Measurements from ENCODE around the gene LCN9. TPM values are rescaled to one million over a fixed set of nuclear protein-coding genes. Genes with fewer than 3 reads are reported as not detected.
A peak's percentile ranks its signal among the peaks of the same experiment; 100 is the strongest.

The LCN9 gene
- total RNA-seq, 2 donors from 2014 or later = not detected

GRCh38 chr9:135701959-135702721, 39.0 kb downstream of the LCN9 start, which contains the start of gene KCNT1:
Gene KCNT1 (plus strand): TSS chr9:135702185. CDS start chr9:135702259, 74 bp downstream.
- DNase-seq (ENCODE audit: low spot score) (no peak), ATAC-seq (peak; percentile 57 to 65)
- Mint-ChIP-seq H3K9me3 (no peaks in the 10 kb centered on the region), H3K36me3 (no peaks in the 10 kb centered on the region), H3K4me3 (no peak within 1 kb of the TSS), H3K4me1 (ENCODE audit: low read depth in 2 of 2) (no peaks in the 10 kb centered on the region), H3K27me3 (no peaks in the 10 kb centered on the region), H3K27ac (no peak within 1 kb of the TSS)

GRCh38 chr9:135703726-135704125, 40.6 kb downstream of the LCN9 start:
- H3K4me3 Mint-ChIP-seq = no peak overlapping the region
- no peaks in the 10 kb centered on the region for H3K36me3 Mint-ChIP-seq
- ATAC-seq (no peak), DNase-seq (ENCODE audit: low spot score) (no peak)
- H3K27me3 Mint-ChIP-seq = no peaks in the 10 kb centered on the region
- no peaks in the 10 kb centered on the region for H3K4me1 Mint-ChIP-seq (ENCODE audit: low read depth in 2 of 2)
- no peaks in the 10 kb centered on the region for H3K9me3 Mint-ChIP-seq
- no peak overlapping the region for H3K27ac Mint-ChIP-seq

DNA sequence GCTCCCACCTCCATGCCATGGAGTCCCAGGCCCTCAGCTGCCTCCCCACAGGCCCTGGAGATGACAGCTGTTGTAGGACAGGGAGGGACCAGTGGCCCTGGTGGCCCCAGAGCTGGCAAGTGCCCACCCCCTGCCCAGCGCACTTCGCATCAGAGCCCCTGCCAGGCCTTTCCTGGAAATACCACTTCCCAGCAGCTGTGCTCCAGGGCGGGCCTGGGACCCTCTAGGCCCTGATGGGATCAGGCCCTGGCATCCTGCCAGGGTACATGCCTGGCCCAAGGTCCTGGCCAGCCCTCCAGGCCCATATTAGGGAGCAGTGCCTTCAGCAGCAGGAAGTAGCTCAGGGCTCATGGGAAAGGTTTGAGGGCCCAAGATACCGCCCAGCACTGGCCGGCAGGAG, 41.4 kb downstream of the LCN9 start:
- Mint-ChIP-seq H3K4me3 (no peak overlapping the region), H3K9me3 (no peaks in the 10 kb centered on the region), H3K27me3 (no peaks in the 10 kb centered on the region), H3K27ac (no peak overlapping the region), H3K36me3 (no peaks in the 10 kb centered on the region), H3K4me1 (ENCODE audit: low read depth in 2 of 2) (no peaks in the 10 kb centered on the region)
- ATAC-seq (no peak), DNase-seq (ENCODE audit: low spot score) (no peak)

- ATAC-seq = no peak
- no peak for DNase-seq (ENCODE audit: low spot score)
Observed at GRCh38 chr9:135705376-135705775, 42.3 kb downstream of the LCN9 start.

GRCh38 chr9:135706288-135706687, 43.2 kb downstream of the LCN9 start:
- DNase-seq (ENCODE audit: low spot score) = no peak

More at GRCh38 chr9:135705376-135705775, 42.3 kb downstream of the LCN9 start:
- Mint-ChIP-seq H3K9me3 (no peaks in the 10 kb centered on the region), H3K4me1 (ENCODE audit: low read depth in 2 of 2) (no peaks in the 10 kb centered on the region), H3K27me3 (peaks cover 0 to 3% of the 10 kb centered on the region in 2 donors), H3K27ac (no peak overlapping the region), H3K36me3 (no peaks in the 10 kb centered on the region), H3K4me3 (no peak overlapping the region)

GRCh38 chr9:135707252-135708138, 44.4 kb downstream of the LCN9 start:
- Mint-ChIP-seq H3K36me3 (no peaks in the 10 kb centered on the region), H3K4me1 (ENCODE audit: low read depth in 2 of 2) (no peaks in the 10 kb centered on the region), H3K4me3 (no peak overlapping the region), H3K27me3 (peaks cover 0 to 9% of the 10 kb centered on the region in 2 donors), H3K27ac (no peak overlapping the region), H3K9me3 (no peaks in the 10 kb centered on the region)
- DNase-seq (ENCODE audit: low spot score) (no peak), ATAC-seq (no peak)

More at GRCh38 chr9:135706288-135706687, 43.2 kb downstream of the LCN9 start:
- Mint-ChIP-seq H3K27ac (no peak overlapping the region), H3K27me3 (peaks cover 0 to 6% of the 10 kb centered on the region in 2 donors), H3K4me3 (no peak overlapping the region), H3K36me3 (no peaks in the 10 kb centered on the region), H3K9me3 (no peaks in the 10 kb centered on the region), H3K4me1 (ENCODE audit: low read depth in 2 of 2) (no peaks in the 10 kb centered on the region)
- no peak for ATAC-seq

DNA sequence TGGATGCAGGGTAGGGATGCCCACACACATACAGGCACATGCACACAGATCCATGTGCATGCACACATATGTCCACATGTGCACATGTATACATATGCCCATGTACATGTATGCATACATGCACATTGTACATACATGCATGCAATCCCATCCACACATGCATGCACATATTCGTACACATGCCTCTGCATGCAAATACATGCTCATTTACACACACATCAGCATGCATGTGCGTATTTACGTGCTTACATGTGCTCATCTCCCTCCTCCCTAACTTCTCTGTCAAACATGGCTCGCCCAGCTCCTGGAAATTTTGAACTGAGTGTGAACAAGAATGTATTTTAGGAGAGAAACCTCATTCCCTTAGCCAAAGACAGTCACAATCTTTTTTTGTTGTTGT, 45.1 kb downstream of the LCN9 start:
- no peak overlapping the region for H3K4me3 Mint-ChIP-seq
- no peaks in the 10 kb centered on the region for H3K36me3 Mint-ChIP-seq
- DNase-seq (ENCODE audit: low spot score) = no peak
- peaks cover 0 to 9% of the 10 kb centered on the region in 2 donors for H3K27me3 Mint-ChIP-seq
- H3K9me3 Mint-ChIP-seq = no peaks in the 10 kb centered on the region
- no peak overlapping the region for H3K27ac Mint-ChIP-seq
- no peaks in the 10 kb centered on the region for H3K4me1 Mint-ChIP-seq (ENCODE audit: low read depth in 2 of 2)
- no peak for ATAC-seq

DNA sequence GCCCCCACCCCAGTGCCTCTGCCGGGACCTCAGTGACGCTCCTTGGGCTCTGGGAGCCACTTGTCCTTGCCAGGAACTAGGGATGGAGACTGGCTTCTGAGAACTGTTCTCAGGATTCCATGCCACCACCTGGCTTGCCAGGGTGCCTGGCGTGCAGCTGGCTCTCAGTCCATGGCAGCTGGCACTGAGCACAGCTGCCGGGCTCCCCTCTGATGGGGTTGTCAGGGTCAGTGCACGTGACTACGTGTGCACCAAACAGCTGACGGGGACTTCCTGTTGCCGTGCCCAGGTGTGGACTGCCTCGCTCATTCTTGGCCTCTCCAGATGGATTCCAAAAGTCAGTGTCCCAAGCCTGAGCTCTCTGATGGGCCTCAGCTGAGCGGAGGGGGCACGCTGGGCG, 48.3 kb downstream of the LCN9 start:
- H3K27ac Mint-ChIP-seq = no peak overlapping the region
- no peaks in the 10 kb centered on the region for H3K4me1 Mint-ChIP-seq (ENCODE audit: low read depth in 2 of 2)
- DNase-seq (ENCODE audit: low spot score) (no peak), ATAC-seq (no peak)
- H3K4me3 Mint-ChIP-seq = no peak overlapping the region
- no peaks in the 10 kb centered on the region for H3K36me3 Mint-ChIP-seq
- no peaks in the 10 kb centered on the region for H3K9me3 Mint-ChIP-seq
- peaks cover 9 to 14% of the 10 kb centered on the region in 2 donors for H3K27me3 Mint-ChIP-seq

- DNase-seq (ENCODE audit: low spot score) (no peak), ATAC-seq (no peak)
- H3K36me3 Mint-ChIP-seq = no peaks in the 10 kb centered on the region
- H3K27me3 Mint-ChIP-seq = peaks cover 14 to 17% of the 10 kb centered on the region in 2 donors
- no peaks in the 10 kb centered on the region for H3K4me1 Mint-ChIP-seq (ENCODE audit: low read depth in 2 of 2)
- no peak overlapping the region for H3K27ac Mint-ChIP-seq
- no peaks in the 10 kb centered on the region for H3K9me3 Mint-ChIP-seq
- H3K4me3 Mint-ChIP-seq = no peak overlapping the region
Observed at GRCh38 chr9:135711881-135712280, 48.8 kb downstream of the LCN9 start.

- Mint-ChIP-seq H3K4me1 (ENCODE audit: low read depth in 2 of 2) (no peaks in the 10 kb centered on the region), H3K27me3 (peaks cover 17 to 19% of the 10 kb centered on the region in 2 donors), H3K4me3 (no peak overlapping the region), H3K9me3 (no peaks in the 10 kb centered on the region), H3K36me3 (no peaks in the 10 kb centered on the region), H3K27ac (no peak overlapping the region)
- no peak for DNase-seq (ENCODE audit: low spot score)
- no peak for ATAC-seq
Observed at GRCh38 chr9:135712613-135713295, 49.6 kb downstream of the LCN9 start.

DNA sequence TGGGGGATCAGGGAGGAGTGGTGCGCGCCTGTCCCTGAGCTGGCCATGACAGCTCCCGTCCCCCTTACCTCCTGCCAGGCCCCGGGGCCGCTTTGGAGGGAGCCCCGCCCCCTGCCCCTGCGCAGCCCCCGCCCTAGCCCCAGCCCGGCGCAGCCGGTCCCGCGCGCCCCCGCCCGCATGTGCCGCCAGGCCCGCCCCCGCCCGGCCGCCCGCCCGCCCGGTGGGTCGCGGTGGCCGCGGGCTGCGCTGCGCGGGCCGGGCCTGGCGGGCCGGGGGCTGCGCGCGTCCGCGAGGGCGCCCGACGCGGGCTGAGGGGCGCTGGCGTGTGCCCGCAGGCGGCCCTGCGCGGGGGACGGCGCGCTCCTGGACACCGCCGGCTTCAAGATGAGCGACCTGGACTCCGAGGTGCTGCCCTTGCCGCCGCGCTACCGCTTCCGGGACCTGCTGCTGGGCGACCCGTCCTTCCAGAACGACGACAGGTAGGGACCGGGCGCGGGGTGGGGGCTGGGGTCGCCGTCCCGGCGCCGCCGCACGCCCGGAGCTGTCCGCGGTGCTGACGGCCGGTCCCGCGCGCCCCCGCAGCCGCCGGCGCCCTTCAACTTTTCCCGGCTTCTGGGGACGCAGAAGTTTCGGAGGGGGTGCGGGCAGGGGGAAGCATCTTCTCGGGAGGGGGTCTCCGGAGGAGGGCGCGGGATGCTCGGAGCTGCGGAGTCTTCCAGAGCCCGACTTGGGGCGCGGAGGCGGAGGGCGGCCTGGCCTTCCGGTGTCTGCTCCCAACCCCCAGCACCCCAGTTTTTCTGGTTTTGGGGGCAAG, 51.3 kb downstream of the LCN9 start:
- Mint-ChIP-seq H3K27ac (no peak overlapping the region), H3K27me3 (peaks cover 17 to 19% of the 10 kb centered on the region in 2 donors), H3K36me3 (no peaks in the 10 kb centered on the region), H3K4me3 (no peak overlapping the region), H3K4me1 (ENCODE audit: low read depth in 2 of 2) (no peaks in the 10 kb centered on the region), H3K9me3 (no peaks in the 10 kb centered on the region)
- ATAC-seq (no peak), DNase-seq (ENCODE audit: low spot score) (no peak)

- no peak overlapping the region for H3K27ac Mint-ChIP-seq
- no peak overlapping the region for H3K4me3 Mint-ChIP-seq
- no peaks in the 10 kb centered on the region for H3K36me3 Mint-ChIP-seq
- no peaks in the 10 kb centered on the region for H3K9me3 Mint-ChIP-seq
- no peak for DNase-seq (ENCODE audit: low spot score)
- no peak for ATAC-seq
- no peaks in the 10 kb centered on the region for H3K4me1 Mint-ChIP-seq (ENCODE audit: low read depth in 2 of 2)
- H3K27me3 Mint-ChIP-seq = peaks cover 16 to 17% of the 10 kb centered on the region in 2 donors
Observed at GRCh38 chr9:135715056-135715595, 52.0 kb downstream of the LCN9 start.

DNA sequence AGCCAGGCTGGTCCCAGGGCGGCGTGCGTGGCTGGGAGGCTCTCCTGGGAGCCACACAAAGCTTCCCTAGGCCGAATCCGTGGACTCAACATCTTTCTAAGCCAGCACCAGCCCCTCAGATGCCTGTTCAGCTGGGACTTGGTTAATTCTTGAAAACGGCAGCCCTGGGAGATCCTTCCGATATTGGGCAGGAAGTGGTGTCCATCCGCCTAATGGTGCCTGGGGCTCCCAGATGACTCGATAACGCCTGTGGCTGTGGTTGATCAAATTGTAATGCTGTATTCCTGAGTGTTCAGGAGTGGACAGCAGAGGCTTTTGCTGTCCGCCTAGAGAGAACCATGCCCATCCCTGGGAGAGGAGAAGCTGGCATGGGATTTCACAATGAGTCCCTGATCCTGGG, 52.9 kb downstream of the LCN9 start:
- Mint-ChIP-seq H3K36me3 (no peaks in the 10 kb centered on the region), H3K9me3 (no peaks in the 10 kb centered on the region), H3K4me3 (no peak overlapping the region), H3K27me3 (peaks cover 14 to 17% of the 10 kb centered on the region in 2 donors), H3K4me1 (ENCODE audit: low read depth in 2 of 2) (no peaks in the 10 kb centered on the region), H3K27ac (no peak overlapping the region)
- no peak for ATAC-seq
- no peak for DNase-seq (ENCODE audit: low spot score)
